Large intestine (tissue), 3 donors: ENCODE results near the gene CADM2. TPM values are rescaled to one million over a fixed set of nuclear protein-coding genes. Genes with fewer than 3 reads are reported as not detected.

Experiments used
- DNase-seq, 2 donors: peaks; one replicate each; pipeline versions ENCODE4 v3.0.0 to v3.0.0-alpha.2; 2013
- H3K27ac ChIP-seq: one replicate; pipeline ENCODE4 v1.5.1; 2013; ENCODE audit warnings: low read length
- H3K27me3 ChIP-seq: 2 replicates; pipeline ENCODE4 v1.6.1; 2013; ENCODE audit warnings: low read length; ENCODE audit not compliant: control insufficient read depth, insufficient read depth
- H3K36me3 ChIP-seq: 2 replicates; pipeline ENCODE4 v1.6.1; 2013; ENCODE audit warnings: low read length; ENCODE audit not compliant: control insufficient read depth, insufficient read depth
- H3K4me1 ChIP-seq: one replicate; pipeline ENCODE4 v1.6.1; 2013; ENCODE audit warnings: low read length; ENCODE audit not compliant: control insufficient read depth, insufficient read depth
- H3K4me3 ChIP-seq: one replicate; pipeline ENCODE4 v1.5.1; 2013; ENCODE audit warnings: low read length
- H3K9me3 ChIP-seq: one replicate; pipeline ENCODE4 v1.6.1; 2013; ENCODE audit warnings: mild to moderate bottlenecking, low read depth, low read length, moderate library complexity; ENCODE audit not compliant: control insufficient read depth
- WGBS: methylation state at CpG from one replicate; pipeline ENCODE4 v1.1.5; 2013; ENCODE audit warnings: low lambda C conversion rate; ENCODE audit not compliant: insufficient coverage; 5-methylcytosine and 5-hydroxymethylcytosine counted together
- polyA plus RNA-seq: library from polyadenylated mRNA; unstranded; fragments of 120-200 nt; gene quantifications from one replicate; pipeline ENCODE4 v1.2.1, GENCODE V29; 2013

Gene CADM2
- polyA plus RNA-seq, 1 donor, result 2.4 TPM

- DNase-seq, result no peak
- H3K36me3 ChIP-seq, result no peaks in the 10 kb centered on the region
- H3K4me3 ChIP-seq, result peak overlapping the region; percentile 10
- no peak overlapping the region for H3K27ac ChIP-seq
- H3K27me3 ChIP-seq, result peaks cover 58% of the 10 kb centered on the region
- H3K4me1 ChIP-seq, result peaks cover 13% of the 10 kb centered on the region
- WGBS, result no CpG with 5 or more reads among the region's 23 CpGs
- no peaks in the 10 kb centered on the region for H3K9me3 ChIP-seq
Measured at GRCh38 chr3:84961521-84962255, 2.9 kb downstream of the CADM2 start.

GRCh38 chr3:84962415-84962814 lies 3.6 kb downstream of the CADM2 start:
- Histone ChIP-seq H3K4me3 (no peak overlapping the region), H3K4me1 (peaks cover 13% of the 10 kb centered on the region), H3K9me3 (no peaks in the 10 kb centered on the region), H3K27me3 (peaks cover 55% of the 10 kb centered on the region), H3K36me3 (no peaks in the 10 kb centered on the region), H3K27ac (no peak overlapping the region)
- no peak for DNase-seq
- 78% methylated on average over 5 of the region's 5 CpGs for WGBS

DNA sequence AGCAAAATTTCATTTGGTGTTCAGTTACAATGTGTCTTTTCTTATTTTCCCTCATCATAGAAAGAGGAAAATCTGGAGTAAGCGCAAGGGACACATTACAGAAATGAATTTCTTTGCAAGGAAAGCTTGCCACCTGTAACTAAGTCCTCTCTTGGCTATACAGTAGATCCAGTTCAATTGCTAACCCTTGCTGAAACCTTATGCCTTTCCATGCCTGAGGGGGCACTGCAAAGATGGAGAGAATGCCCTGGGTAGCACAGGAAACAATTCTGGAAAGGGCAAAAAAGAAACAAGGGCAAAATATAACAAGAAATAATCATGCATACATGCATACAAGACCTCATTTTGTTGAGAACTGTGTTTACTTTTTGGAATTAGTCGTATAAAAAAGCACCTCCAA lies 4.3 kb downstream of the CADM2 start:
- DNase-seq, result no peak
- Histone ChIP-seq H3K36me3 (no peaks in the 10 kb centered on the region), H3K27ac (no peak overlapping the region), H3K9me3 (no peaks in the 10 kb centered on the region), H3K27me3 (peaks cover 49% of the 10 kb centered on the region), H3K4me3 (no peak overlapping the region), H3K4me1 (peaks cover 13% of the 10 kb centered on the region)
- WGBS, result 80% methylated on average over 1 of the region's 2 CpGs

GRCh38 chr3:84965141-84965540 lies 6.4 kb downstream of the CADM2 start:
- Histone ChIP-seq H3K4me1 (no peaks in the 10 kb centered on the region), H3K4me3 (no peak overlapping the region)

DNA sequence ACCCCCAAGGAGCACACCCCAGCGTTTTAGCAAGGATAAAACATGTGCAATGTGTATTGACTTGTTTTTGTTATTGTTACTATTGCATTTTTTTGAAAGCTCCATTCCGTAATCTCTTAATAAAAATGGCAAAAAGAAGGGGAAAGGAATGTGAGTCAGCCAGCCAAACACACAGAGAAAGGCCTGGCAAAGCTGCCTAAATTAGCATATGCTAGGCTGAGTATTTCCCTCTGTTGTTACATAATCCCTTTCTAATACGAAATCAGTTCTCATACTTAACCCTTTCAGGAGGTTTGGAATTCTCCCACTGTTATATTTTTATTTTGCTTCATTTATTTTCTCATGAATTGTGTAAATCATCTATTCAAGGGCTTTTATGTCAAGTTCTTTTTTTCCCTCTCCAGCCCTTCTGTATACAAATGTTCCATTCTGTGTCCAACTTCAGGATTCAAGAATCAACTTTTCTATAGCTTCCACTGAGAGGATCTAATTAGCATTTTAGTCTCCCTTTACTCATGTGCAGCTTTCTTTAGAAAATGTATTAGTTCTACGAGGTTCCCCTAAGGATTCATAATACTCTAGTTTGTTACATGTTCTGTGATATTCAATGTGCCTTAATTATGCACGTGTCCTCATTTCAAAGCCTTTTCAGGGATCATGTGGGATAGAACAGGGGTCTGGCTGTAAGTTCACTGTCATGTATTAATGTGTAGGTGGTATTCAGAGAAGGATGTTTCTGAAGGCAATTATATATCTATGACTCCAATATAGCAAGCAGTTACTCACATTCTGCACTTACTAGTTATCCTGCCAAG lies 9.2 kb downstream of the CADM2 start:
- Histone ChIP-seq H3K9me3 (no peaks in the 10 kb centered on the region), H3K27me3 (peaks cover 6% of the 10 kb centered on the region), H3K4me3 (no peak overlapping the region), H3K4me1 (no peaks in the 10 kb centered on the region), H3K36me3 (no peaks in the 10 kb centered on the region), H3K27ac (no peak overlapping the region)
- WGBS, result 23% methylated on average over 2 of the region's 5 CpGs
- DNase-seq, result no peak

More at GRCh38 chr3:84965141-84965540, 6.4 kb downstream of the CADM2 start:
- Histone ChIP-seq H3K36me3 (no peaks in the 10 kb centered on the region), H3K9me3 (no peaks in the 10 kb centered on the region), H3K27me3 (peaks cover 32% of the 10 kb centered on the region), H3K27ac (no peak overlapping the region)
- no CpG with 5 or more reads among the region's 1 CpG for whole genome bisulfite sequencing
- no peak for DNase-seq

DNA sequence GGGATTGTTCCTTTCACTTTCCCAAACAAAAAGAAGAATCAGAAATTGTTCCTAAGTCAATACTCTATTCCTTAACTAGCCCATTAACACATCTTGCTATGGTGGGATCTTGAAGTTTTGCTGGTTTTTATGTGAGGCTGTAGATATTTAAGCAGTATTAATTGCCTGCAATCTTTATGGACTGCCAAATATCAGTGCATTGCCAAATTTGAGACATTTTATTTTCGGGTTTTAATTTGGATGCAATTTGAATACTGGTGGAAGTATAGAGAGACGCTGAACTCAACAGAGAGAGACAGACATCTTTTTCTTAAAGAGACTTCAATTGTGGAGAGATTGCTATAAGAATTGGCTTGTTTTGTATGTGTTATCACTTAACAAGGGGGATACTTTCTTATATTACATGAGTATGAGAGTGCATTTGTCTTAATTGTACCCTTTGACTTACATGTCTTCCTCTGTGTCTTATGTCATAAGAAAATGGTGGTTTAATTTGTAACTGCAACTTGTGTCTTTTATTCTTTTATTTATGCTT lies 10.0 kb downstream of the CADM2 start:
- peaks cover 2% of the 10 kb centered on the region for H3K27me3 ChIP-seq
- H3K4me1 ChIP-seq, result no peaks in the 10 kb centered on the region
- WGBS, result no CpG with 5 or more reads among the region's 2 CpGs
- H3K4me3 ChIP-seq, result no peak overlapping the region
- H3K9me3 ChIP-seq, result no peaks in the 10 kb centered on the region
- no peak overlapping the region for H3K27ac ChIP-seq
- DNase-seq, result no peak
- H3K36me3 ChIP-seq, result no peaks in the 10 kb centered on the region

GRCh38 chr3:84974347-84974746 lies 15.6 kb downstream of the CADM2 start:
- Histone ChIP-seq H3K36me3 (no peaks in the 10 kb centered on the region), H3K4me3 (no peak overlapping the region), H3K27me3 (no peaks in the 10 kb centered on the region), H3K9me3 (no peaks in the 10 kb centered on the region), H3K4me1 (no peaks in the 10 kb centered on the region), H3K27ac (no peak overlapping the region)
- no peak for DNase-seq

- no peaks in the 10 kb centered on the region for H3K9me3 ChIP-seq
- 91% methylated on average over 1 of the region's 1 CpG for WGBS
- no peaks in the 10 kb centered on the region for H3K36me3 ChIP-seq
- no peaks in the 10 kb centered on the region for H3K4me1 ChIP-seq
- no peak overlapping the region for H3K27ac ChIP-seq
- DNase-seq, result no peak
- H3K4me3 ChIP-seq, result no peak overlapping the region
- H3K27me3 ChIP-seq, result no peaks in the 10 kb centered on the region
Measured at GRCh38 chr3:84977021-84977420, 18.2 kb downstream of the CADM2 start.

- WGBS, result no CpG with 5 or more reads among the region's 2 CpGs
- H3K27ac ChIP-seq, result no peak overlapping the region
- H3K4me3 ChIP-seq, result no peak overlapping the region
- H3K27me3 ChIP-seq, result no peaks in the 10 kb centered on the region
- H3K36me3 ChIP-seq, result no peaks in the 10 kb centered on the region
- no peak for DNase-seq
- H3K9me3 ChIP-seq, result no peaks in the 10 kb centered on the region
- H3K4me1 ChIP-seq, result no peaks in the 10 kb centered on the region
Measured at GRCh38 chr3:84978843-84979242, 20.1 kb downstream of the CADM2 start.

DNA sequence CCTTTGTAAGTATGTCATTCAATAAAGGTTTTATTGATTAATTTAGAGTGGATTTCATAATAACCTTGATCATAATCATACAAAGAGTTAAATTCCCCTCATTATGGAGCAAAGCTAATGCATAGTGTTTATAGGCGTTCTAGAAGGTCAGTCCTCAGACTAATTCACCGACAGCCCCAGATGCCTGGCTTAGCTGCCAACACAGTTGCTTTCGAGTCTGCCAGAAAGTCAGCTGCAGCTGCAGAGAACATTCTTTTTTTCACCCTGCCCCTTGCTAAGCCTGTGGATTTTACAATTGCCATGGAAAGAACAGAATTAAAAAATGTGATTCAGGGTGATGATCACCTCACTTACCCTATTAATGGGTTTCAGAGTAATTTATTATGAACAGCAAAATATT lies 21.2 kb downstream of the CADM2 start:
- Histone ChIP-seq H3K27me3 (no peaks in the 10 kb centered on the region), H3K9me3 (no peaks in the 10 kb centered on the region), H3K36me3 (no peaks in the 10 kb centered on the region), H3K4me1 (no peaks in the 10 kb centered on the region), H3K27ac (no peak overlapping the region), H3K4me3 (no peak overlapping the region)
- no peak for DNase-seq
- no CpG with 5 or more reads among the region's 3 CpGs for WGBS
